GM18951 (cell line): ENCODE data around the gene NUDT4.

Experiments
- POLR2A ChIP-seq: IDR thresholded peaks from 4 replicates; pipeline ENCODE4 v1.6.1; 2011; ENCODE audit warnings: mild to moderate bottlenecking; ENCODE audit not compliant: insufficient read length, insufficient read depth; ENCODE audit errors: extremely low read depth
- in situ Hi-C: fragments of 300-500 bp; cut with MboI; formaldehyde crosslinking; loops from one replicate; pipeline ENCODE4 v1.12.0; 2022; ENCODE audit warnings: low sequenced_read_pairs, mixed read lengths, inconsistent platforms; ENCODE audit not compliant: unreplicated experiment

Gene NUDT4

DNA sequence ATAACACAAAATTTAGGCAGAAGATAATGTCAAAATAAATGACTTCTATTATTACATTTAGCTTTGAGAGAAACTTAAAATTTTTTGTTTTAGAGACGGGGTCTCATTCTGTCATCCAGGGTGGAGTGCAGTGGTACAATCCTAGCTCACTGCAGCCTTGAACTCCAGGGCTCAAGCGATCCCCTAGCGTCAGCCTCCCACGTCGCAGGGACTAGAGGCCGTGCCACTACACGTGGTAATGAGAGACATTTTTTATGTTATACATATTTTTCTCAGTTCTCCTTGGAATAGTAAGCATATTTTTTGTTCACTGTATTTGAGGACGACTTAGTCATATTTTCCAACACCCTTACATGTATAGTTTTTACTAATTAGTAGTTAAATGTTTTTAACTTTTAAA lies 21.5 kb upstream of the NUDT4 start:
- TF ChIP-seq POLR2A, result no peak

GRCh38 chr12:93358058-93358457 lies 19.7 kb upstream of the NUDT4 start:
- in situ Hi-C loops, result no loop called here
- TF ChIP-seq POLR2A, result no peak

More for the DNA sequence above, 21.5 kb upstream of the NUDT4 start:
- in situ Hi-C loops, result no loop called here

DNA sequence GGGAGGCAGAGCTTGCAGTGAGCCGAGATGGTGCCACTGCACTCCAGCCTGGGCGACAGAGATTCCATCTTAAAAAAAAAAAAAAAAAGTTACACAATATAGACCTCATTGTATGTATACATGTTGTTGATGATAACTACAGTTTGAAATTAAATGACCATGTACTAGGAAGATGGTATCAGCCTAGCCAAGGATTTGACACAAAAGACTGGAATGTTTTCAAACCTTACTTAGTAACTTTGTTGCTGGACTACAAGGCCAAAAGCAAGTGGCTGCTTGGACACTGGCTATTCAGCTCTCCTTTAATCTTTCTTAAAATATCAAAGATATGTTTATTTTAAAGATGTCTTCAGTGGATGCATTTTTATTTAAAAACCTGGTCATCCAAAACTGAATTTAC lies 18.9 kb upstream of the NUDT4 start:
- TF ChIP-seq POLR2A, result no peak
- in situ Hi-C loops, result no loop called here

DNA sequence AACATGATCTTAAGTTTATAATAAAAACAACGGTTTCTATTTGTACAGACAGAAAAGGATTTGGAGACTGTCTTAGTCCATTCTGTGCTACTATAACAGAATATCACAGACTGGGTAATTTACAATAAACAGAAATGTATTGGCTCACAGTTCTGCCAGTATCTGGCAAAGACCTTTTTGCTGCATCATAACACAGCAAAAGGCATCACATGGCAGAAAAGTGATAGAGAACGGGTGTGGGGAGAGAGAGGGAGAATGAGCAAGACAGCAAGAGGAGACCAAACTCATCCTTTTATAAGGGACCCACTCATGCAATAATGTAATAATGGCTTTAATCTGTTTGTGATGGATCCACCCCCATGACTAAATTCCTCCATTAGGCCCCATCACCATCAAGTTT lies 17.0 kb upstream of the NUDT4 start:
- in situ Hi-C loops, result no loop called here
- TF ChIP-seq POLR2A, result no peak

DNA sequence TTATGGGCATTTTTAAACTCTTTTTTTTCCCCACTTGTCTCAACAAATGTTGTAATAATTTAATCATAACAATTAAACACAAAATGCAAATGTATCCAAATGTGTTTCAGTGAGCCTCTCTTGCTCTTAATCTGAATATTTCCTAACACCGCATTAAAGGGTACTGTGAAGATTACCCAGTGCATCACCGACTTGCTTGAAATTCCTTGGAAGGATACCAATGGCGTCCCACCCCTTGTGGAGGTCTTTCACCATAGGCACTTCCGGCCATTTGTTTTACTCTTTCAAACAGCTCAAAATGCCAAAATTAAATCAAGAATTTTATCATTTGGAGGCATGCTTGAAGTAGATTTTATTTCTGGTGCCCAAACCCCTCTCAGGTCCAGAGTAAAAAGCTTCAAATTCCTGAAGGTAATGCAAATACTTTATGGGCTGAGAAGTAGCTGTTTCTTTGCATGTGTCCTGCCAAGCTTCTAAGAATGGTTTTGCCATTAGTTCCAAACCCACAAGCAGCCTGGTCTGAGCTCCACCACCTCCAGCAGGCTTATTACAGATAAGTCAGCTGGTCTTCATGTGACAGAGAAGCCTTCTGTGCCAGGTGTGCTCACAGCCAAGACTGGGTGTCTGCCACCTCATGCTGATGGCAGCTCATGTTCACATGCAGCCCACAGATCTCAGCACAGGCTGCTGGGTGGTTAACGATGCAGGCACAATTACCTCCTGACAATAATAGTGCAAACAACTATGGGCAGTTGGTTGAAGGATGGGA lies 16.4 kb upstream of the NUDT4 start:
- in situ Hi-C loops, result no loop called here
- TF ChIP-seq POLR2A, result no peak

DNA sequence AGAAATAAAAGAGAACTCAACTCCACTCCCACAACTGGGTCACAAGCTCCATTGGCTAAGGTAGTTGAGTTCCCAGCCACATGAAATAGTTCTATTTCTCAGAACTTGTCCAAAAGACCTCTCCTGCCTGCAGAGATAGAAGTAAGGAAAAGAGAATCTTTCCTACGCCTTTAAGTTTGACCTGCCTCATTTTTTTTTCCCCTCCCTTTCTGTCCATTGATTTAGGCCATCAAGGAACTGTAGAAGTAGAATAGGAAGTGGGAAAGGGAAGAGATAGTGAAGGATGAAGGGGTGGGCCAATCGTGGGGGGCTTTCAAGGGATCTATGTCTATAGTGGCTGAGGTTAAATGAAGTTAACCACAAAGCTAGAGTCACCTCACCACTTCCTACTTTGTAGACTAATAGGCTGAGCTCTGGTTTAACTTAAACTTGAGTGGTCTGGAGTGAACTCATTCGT lies 13.9 kb upstream of the NUDT4 start:
- in situ Hi-C loops, result no loop called here
- no peak for TF ChIP-seq POLR2A

DNA sequence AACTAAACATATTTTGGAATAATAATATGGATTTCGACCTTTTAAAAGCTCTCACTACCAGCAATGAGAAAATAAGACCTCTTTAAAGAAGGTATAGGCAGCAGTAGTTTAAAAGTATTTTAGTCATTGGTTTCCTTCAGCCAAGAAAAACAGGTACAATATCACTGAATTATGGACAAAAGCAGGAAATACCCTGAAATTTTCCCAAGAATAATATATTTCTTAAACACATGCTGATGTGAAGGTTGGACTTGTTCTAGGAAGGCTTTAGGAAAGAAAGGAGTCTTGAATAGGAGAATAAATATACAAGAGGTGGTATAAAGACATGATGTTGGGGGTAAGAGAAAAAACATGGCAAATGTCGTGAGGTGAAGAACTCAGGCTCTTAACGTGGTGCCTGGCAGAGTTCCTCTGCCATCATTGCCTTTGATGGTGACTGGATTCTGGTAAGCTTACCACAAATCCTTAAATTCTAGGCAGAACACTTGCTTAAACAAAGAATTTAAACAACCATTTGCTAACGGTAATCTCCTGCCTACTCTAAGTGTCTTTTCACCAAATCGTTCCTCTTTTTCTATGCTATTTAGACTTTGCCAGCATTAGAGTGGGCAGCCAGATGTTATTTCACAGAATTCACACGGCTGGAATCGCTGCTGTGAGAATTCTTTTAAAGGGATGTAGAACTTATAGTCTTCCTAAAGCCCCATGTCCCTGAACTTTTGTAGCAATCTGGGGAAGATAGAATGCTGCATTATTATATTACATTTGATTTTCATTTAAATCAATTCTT lies 11.9 kb upstream of the NUDT4 start:
- in situ Hi-C loops, result no loop called here
- TF ChIP-seq POLR2A, result no peak

DNA sequence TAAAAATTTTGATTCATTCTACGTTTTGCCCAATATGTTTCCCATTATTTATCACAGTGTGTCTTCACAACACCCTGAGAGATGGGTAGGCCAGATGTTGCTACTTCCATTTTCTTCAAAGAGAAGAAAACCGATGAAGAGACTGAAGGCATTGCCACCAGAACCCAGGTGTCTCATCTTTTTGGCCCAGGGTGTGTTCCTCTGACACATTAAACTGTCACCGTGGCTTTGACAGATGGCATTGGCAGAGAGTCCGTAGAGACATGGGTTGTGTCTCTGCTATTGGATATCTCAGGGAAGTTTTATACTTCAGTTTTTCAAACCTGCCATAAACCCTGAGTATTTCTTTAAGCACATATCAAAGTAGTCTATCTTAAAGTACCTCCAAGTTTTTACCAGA lies 11.3 kb upstream of the NUDT4 start:
- in situ Hi-C loops, result no loop called here
- TF ChIP-seq POLR2A, result no peak

GRCh38 chr12:93368766-93369165 lies 9.0 kb upstream of the NUDT4 start:
- no peak for TF ChIP-seq POLR2A
- in situ Hi-C loops, result no loop called here

DNA sequence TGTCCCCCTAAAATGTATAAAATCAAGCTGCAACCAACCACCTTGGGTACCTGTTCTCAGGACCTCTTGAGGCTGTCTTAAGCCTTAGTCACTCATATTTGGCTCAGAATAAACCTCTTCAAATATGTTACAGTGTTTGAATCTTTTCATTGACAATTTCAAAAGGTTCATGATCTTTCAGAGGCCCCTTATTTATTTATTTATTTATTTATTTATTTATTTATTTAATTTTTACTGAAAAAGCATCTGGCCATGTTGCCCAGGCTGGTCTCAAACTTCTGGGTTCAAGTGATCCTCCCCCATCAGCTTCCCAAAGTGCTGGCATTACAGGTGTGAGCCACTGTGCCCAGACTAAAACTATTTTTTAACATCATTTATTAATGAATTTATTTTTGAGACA lies 8.2 kb upstream of the NUDT4 start:
- in situ Hi-C loops, result no loop called here
- TF ChIP-seq POLR2A, result no peak

GRCh38 chr12:93370947-93371346 lies 6.8 kb upstream of the NUDT4 start:
- no peak for TF ChIP-seq POLR2A
- in situ Hi-C loops, result no loop called here

GRCh38 chr12:93373961-93374656 lies 3.6 kb upstream of the NUDT4 start:
- in situ Hi-C loops, result no loop called here
- no peak for TF ChIP-seq POLR2A

DNA sequence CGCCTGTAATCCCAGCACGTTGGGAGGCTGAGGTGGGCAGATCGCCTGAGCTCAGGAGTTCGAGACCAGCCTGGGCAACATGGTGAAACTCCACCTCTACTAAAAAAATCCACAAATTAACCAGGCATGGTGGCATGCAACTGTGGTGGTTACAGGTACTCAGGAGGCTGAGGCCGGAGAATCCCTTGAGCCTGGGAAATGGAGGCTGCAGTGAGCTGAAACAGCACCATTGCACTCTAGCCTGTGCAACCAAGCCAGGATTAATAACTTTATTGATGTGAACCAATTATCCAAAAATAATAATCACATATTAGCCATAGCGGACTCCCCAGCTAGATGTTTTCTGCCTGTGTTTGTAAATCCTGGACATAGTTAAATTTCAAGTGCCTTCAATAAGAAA lies 1.8 kb upstream of the NUDT4 start:
- TF ChIP-seq POLR2A, result no peak
- in situ Hi-C loops, result no loop called here

DNA sequence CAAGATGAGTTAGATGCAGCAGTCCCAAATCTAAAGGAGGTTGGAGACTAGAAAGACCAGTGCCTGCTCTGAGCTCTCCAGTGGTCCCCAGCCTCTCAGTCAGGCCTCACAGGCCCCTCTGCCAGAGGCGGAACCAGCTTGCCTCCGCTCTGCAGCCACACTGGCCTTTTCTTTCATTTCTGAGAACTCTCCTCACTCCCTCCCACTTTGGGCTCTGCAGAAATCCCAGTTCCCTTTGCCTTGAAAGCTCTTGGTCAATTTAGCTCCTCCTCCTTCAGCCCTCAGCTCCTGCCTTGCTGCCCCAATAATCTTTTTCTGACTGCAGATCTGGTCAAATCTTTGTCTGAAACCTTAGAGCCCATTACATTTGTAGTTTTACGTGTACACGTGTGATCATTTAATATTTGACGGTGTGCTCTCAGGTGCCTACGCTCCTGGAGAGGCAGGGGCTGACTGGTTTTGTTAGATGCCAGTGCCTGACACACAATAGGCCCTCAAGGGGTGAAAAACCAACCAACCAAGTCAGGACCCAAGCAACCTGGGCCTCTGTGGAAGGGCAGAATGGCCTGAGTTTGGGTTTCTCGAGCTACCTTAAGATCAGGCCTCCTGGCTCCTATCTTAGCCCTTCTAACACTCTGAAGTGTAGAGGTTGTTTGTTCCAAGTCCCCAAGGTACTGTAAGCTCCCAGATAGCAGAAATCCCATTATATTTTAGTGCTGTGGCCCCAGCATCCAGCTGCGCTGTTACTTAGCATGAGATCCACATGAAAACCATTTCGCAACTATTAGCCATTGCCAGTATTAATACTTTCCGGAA lies 1.1 kb upstream of the NUDT4 start:
- in situ Hi-C loops, result no loop called here
- no peak for TF ChIP-seq POLR2A
